Type B pancreatic cell (in vitro differentiated cells): ENCODE measurements around the gene ANKS1A. TPM values are rescaled to one million over a fixed set of nuclear protein-coding genes. Genes with fewer than 3 reads are reported as not detected.
"Not testable (repeated sequence)": the region's sequence is repeated elsewhere in the genome, so short reads cannot be mapped to it uniquely, and the experiment has no call there.

Experiments
- DNase-seq: peaks from one replicate; pipeline ENCODE4 v3.0.0; 2021; ENCODE audit warnings: mixed read lengths; ENCODE audit not compliant: unreplicated experiment; ENCODE audit errors: extremely low spot score
- H3K27ac Mint-ChIP-seq: 2 replicates; pipeline ENCODE4 v1.8.0; 2021; ENCODE audit warnings: mild to moderate bottlenecking, mixed read lengths
- H3K27me3 Mint-ChIP-seq: 2 replicates; pipeline ENCODE4 v1.8.0; 2021; ENCODE audit warnings: mixed read lengths
- H3K36me3 Mint-ChIP-seq: 2 replicates; pipeline ENCODE4 v1.8.0; 2021; ENCODE audit warnings: mixed read lengths
- H3K4me1 Mint-ChIP-seq: one replicate; pipeline ENCODE4 v1.8.0; 2021; ENCODE audit warnings: mixed read lengths; ENCODE audit not compliant: unreplicated experiment
- H3K4me3 Mint-ChIP-seq: 2 replicates; pipeline ENCODE4 v1.8.0; 2021; ENCODE audit warnings: mild to moderate bottlenecking, mixed read lengths
- H3K9me3 Mint-ChIP-seq: 2 replicates; pipeline ENCODE4 v1.8.0; 2021; ENCODE audit warnings: mixed read lengths
- total RNA-seq: library from RNA; stranded (reverse); gene quantifications from 2 replicates; pipeline ENCODE4 v1.2.1, GENCODE V29; 2021; ENCODE audit warnings: low replicate concordance
- TF ChIP-seq, protein P1 (sequence below): fragments of 200-600 bp; sonication (generic); conservative IDR thresholded peaks from 2 replicates; pipeline ENCODE4 v1.5.0; 2021; ENCODE audit warnings: antibody characterized with exemption, mild to moderate bottlenecking

The ANKS1A gene
- total RNA-seq, 1 donor from 2014 or later, result 28.0 TPM

DNA sequence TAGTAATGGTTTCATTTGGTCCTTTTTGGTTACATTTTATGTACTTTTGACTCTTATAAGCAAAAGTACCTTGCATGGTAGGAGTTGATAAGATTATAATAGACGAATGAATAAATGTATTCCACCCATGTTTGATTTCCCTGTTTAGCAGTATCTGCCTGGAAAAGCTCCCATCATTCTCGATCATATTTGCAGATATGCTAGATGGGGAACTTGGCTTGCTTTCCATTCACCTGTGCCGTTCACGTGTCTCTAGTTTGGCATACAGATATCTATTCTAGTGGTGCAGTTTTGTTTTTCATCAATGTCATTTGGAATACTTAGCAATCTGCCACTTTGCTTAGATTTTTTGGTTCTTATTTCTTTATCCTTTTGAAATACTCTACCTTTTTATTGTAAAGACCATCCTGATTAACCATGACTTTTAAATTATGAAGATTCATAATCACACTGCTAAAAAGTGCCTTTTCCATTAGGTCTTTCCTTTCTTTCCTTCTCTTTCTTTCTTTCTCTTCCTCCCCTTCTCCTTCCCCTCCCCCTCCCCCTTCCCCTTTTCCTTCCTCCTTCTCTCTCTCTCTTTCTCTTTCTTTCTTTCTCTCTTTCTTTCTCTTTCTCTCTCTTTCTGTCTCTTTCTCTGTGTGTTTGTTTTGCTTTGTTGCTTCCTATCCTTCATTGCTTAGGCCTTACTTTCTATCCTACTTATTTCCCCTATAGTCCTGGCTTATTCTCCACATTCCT lies 40.4 kb downstream of the ANKS1A start:
- no peak overlapping the region for H3K4me3 Mint-ChIP-seq

DNA sequence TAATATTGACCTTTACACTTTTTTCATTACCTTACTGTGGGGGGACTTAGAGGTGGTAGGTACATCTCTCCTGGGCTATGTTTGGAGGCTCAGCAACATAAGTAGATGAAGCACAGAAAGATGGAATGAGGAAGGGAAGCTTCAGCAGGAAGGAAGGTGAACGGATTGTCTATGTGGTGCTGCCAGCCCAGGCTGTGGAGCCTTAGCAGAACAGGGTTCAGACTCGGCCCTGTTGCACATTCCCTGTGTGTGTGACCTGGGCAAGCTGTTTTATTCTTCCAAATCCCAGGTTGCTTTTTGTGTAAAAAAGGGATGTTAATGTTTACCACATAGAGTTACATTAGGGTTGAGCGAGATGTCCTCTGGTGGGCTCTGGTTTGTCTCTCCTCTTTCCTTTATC lies 41.2 kb downstream of the ANKS1A start:
- H3K4me1 Mint-ChIP-seq, result peaks cover 29% of the 10 kb centered on the region
- no peaks in the 10 kb centered on the region for H3K27me3 Mint-ChIP-seq
- DNase-seq, result no peak
- no peak overlapping the region for H3K4me3 Mint-ChIP-seq
- no peak overlapping the region for H3K27ac Mint-ChIP-seq
- H3K9me3 Mint-ChIP-seq, result no peaks in the 10 kb centered on the region
- TF ChIP-seq, protein P1, sequence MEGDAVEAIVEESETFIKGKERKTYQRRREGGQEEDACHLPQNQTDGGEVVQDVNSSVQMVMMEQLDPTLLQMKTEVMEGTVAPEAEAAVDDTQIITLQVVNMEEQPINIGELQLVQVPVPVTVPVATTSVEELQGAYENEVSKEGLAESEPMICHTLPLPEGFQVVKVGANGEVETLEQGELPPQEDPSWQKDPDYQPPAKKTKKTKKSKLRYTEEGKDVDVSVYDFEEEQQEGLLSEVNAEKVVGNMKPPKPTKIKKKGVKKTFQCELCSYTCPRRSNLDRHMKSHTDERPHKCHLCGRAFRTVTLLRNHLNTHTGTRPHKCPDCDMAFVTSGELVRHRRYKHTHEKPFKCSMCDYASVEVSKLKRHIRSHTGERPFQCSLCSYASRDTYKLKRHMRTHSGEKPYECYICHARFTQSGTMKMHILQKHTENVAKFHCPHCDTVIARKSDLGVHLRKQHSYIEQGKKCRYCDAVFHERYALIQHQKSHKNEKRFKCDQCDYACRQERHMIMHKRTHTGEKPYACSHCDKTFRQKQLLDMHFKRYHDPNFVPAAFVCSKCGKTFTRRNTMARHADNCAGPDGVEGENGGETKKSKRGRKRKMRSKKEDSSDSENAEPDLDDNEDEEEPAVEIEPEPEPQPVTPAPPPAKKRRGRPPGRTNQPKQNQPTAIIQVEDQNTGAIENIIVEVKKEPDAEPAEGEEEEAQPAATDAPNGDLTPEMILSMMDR, result no peak
- peaks cover 7% of the 10 kb centered on the region for H3K36me3 Mint-ChIP-seq

More for the DNA sequence above, 40.4 kb downstream of the ANKS1A start:
- H3K27ac Mint-ChIP-seq, result no peak overlapping the region
- H3K27me3 Mint-ChIP-seq, result no peaks in the 10 kb centered on the region
- H3K36me3 Mint-ChIP-seq, result peaks cover 4% of the 10 kb centered on the region
- H3K4me1 Mint-ChIP-seq, result peaks cover 24% of the 10 kb centered on the region
- no peaks in the 10 kb centered on the region for H3K9me3 Mint-ChIP-seq
- DNase-seq, result no peak
- TF ChIP-seq, protein P1, result no peak

DNA sequence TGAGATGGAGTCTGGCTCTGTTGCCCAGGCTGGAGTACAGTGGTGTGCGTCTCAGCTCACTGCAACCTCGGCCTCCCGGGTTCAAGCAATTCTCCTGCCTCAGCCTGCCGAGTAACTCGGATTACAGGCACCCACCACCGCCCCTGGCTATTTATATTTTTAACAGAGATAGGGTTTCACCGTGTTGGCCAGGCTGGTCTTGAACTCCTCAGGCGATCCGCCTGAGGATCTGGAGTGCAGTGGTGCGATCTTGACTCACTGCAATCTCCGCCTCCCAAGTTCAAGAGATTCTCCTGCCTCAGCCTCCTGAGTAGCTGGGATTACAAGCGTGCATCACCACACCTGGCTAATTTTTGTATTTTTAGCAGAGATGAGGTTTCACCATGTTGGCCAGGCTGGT lies 43.1 kb downstream of the ANKS1A start:
- H3K27me3 Mint-ChIP-seq, DNase-seq, H3K27ac Mint-ChIP-seq, H3K4me3 Mint-ChIP-seq, H3K9me3 Mint-ChIP-seq, H3K36me3 Mint-ChIP-seq: not testable (repeated sequence)
- peaks cover 26% of the 10 kb centered on the region for H3K4me1 Mint-ChIP-seq

DNA sequence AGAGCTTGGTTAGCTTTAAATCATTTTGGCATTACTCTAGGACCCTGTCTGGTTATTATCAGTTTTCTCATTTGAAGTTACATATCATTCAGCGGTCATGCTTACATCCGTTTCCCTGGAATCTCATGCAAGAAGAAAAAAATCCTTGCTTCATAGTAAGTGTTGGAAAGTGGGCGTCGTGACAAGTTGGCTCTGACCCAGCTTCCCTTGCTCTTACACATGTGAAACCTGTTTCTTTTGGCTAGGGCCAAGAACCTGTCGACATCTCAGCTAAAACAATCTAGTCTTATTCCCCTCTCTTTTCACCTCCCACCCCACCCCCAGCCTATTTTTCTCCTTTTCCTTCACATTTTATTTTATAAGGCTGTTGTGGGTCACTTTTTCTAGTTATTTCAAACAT lies 45.5 kb downstream of the ANKS1A start:
- DNase-seq, result no peak
- peak overlapping the region; percentile 2 for H3K27ac Mint-ChIP-seq
- H3K4me3 Mint-ChIP-seq, result no peak overlapping the region
- no peaks in the 10 kb centered on the region for H3K27me3 Mint-ChIP-seq
- peaks cover 7% of the 10 kb centered on the region for H3K36me3 Mint-ChIP-seq
- H3K4me1 Mint-ChIP-seq, result peaks cover 16% of the 10 kb centered on the region
- TF ChIP-seq, protein P1, result no peak
- no peaks in the 10 kb centered on the region for H3K9me3 Mint-ChIP-seq

DNA sequence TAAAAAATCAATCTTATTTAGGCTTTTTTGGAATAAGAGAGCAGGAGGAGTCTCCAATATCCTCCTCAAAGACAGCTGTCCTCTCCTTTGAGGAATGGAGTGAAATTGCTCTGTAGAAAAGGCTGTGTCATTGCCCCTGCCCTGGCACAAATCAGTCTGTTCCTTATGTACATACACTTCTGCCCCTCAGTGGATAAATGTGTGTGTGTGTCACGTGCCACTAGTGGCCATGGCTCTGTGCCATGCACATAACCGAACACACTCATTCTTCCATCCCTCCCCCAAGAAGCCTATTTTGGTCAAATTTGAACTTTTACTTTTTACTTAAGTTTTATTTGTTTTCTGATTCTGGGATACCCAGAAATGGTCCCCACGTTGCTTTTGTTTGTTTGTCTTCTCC lies 49.2 kb downstream of the ANKS1A start:
- H3K27me3 Mint-ChIP-seq, result no peaks in the 10 kb centered on the region
- no peaks in the 10 kb centered on the region for H3K9me3 Mint-ChIP-seq
- no peak overlapping the region for H3K4me3 Mint-ChIP-seq
- H3K36me3 Mint-ChIP-seq, result peaks cover 6% of the 10 kb centered on the region
- TF ChIP-seq, protein P1, result no peak
- DNase-seq, result no peak
- H3K27ac Mint-ChIP-seq, result no peak overlapping the region
- H3K4me1 Mint-ChIP-seq, result peaks cover 13% of the 10 kb centered on the region

DNA sequence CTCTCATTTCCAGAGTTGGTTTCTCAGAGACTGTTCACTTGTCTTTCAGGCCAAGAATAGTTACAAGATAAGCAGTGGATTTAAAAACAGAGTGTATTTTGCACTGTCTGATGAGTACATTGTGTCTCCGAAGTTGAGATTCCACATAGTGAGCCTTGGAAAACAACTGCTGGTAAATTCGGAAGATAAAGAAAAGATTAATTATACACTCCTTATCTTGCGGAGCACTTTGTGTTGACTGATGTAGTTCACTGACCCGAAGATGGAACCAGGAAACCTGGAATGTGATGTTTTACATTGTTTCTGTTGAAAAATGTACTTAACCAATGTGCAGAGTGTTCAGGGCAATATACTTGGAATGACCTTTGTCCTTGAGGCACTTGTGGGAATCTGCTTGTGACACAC lies 51.0 kb downstream of the ANKS1A start:
- Mint-ChIP-seq H3K27me3 (no peaks in the 10 kb centered on the region), H3K27ac (peak overlapping the region; percentile 52), H3K4me3 (no peak overlapping the region), H3K9me3 (peaks cover 6% of the 10 kb centered on the region), H3K36me3 (peaks cover 10% of the 10 kb centered on the region), H3K4me1 (peaks cover 5% of the 10 kb centered on the region)
- no peak for DNase-seq
- TF ChIP-seq, protein P1, result no peak
